Progenitor cell of endocrine pancreas (in vitro differentiated cells): ENCODE results near the gene ECM1. TPM values are rescaled to one million over a fixed set of nuclear protein-coding genes. Genes with fewer than 3 reads are reported as not detected.

ENCODE experiments used
- DNase-seq: peaks from one replicate; pipeline ENCODE4 v3.0.0; 2021; ENCODE audit warnings: low spot score; ENCODE audit not compliant: unreplicated experiment
- H3K27ac Mint-ChIP-seq: 2 replicates; pipeline ENCODE4 v1.8.0; 2021; ENCODE audit warnings: mild to moderate bottlenecking, moderate library complexity, mixed read lengths
- H3K27me3 Mint-ChIP-seq: 2 replicates; pipeline ENCODE4 v1.8.0; 2021; ENCODE audit warnings: mixed read lengths
- H3K36me3 Mint-ChIP-seq: 2 replicates; pipeline ENCODE4 v1.8.0; 2022; ENCODE audit warnings: mixed read lengths; ENCODE audit not compliant: insufficient read depth
- H3K4me1 Mint-ChIP-seq: 2 replicates; pipeline ENCODE4 v1.8.0; 2021; ENCODE audit warnings: low read depth, mixed read lengths
- H3K4me3 Mint-ChIP-seq: 2 replicates; pipeline ENCODE4 v1.8.0; 2021; ENCODE audit warnings: low read depth, mild to moderate bottlenecking, moderate library complexity, mixed read lengths
- H3K9me3 Mint-ChIP-seq: 2 replicates; pipeline ENCODE4 v1.8.0; 2021; ENCODE audit warnings: low read depth, mixed read lengths
- CTCF ChIP-seq: fragments of 200-600 bp; sonication (generic); IDR thresholded peaks from one replicate; pipeline ENCODE4 v1.5.0; 2021; ENCODE audit warnings: antibody characterized with exemption, mild to moderate bottlenecking; ENCODE audit not compliant: unreplicated experiment
- total RNA-seq: library from RNA; stranded (reverse); gene quantifications from 2 replicates; pipeline ENCODE4 v1.2.1, GENCODE V29; 2021

ECM1 gene
- total RNA-seq, 1 donor from 2014 or later: 1.9 TPM

GRCh38 chr1:150560011-150560438 is 52.1 kb downstream of the ECM1 start:
- peaks cover 1% of the 10 kb centered on the region for H3K36me3 Mint-ChIP-seq
- H3K4me3 Mint-ChIP-seq: peak overlapping the region; percentile 45
- peaks cover 51% of the 10 kb centered on the region for H3K4me1 Mint-ChIP-seq
- no peaks in the 10 kb centered on the region for H3K27me3 Mint-ChIP-seq
- no peak overlapping the region for H3K27ac Mint-ChIP-seq
- DNase-seq: peak; percentile 66
- no peaks in the 10 kb centered on the region for H3K9me3 Mint-ChIP-seq
- TF ChIP-seq CTCF: peak; percentile 86

- Mint-ChIP-seq H3K27ac (peak overlapping the region; percentile 100), H3K4me1 (peaks cover 51% of the 10 kb centered on the region), H3K9me3 (no peaks in the 10 kb centered on the region), H3K4me3 (peak overlapping the region; percentile 77), H3K27me3 (no peaks in the 10 kb centered on the region), H3K36me3 (peaks cover 1% of the 10 kb centered on the region)
- TF ChIP-seq CTCF: peak; percentile 76
- DNase-seq: peak; percentile 80
Measured at GRCh38 chr1:150560576-150561253, 52.8 kb downstream of the ECM1 start.

GRCh38 chr1:150561254-150561973 is 53.5 kb downstream of the ECM1 start:
- Mint-ChIP-seq H3K27me3 (no peaks in the 10 kb centered on the region), H3K9me3 (no peaks in the 10 kb centered on the region), H3K27ac (peak overlapping the region; percentile 100), H3K36me3 (peaks cover 1% of the 10 kb centered on the region), H3K4me1 (peaks cover 49% of the 10 kb centered on the region), H3K4me3 (peak overlapping the region; percentile 77)
- TF ChIP-seq CTCF: no peak
- peak; percentile 78 for DNase-seq

- Mint-ChIP-seq H3K36me3 (peaks cover 1% of the 10 kb centered on the region), H3K9me3 (no peaks in the 10 kb centered on the region), H3K4me1 (peaks cover 52% of the 10 kb centered on the region), H3K27ac (peak overlapping the region; percentile 100), H3K4me3 (peak overlapping the region; percentile 77), H3K27me3 (no peaks in the 10 kb centered on the region)
- DNase-seq: peak; percentile 73
- TF ChIP-seq CTCF: no peak
Measured at GRCh38 chr1:150561974-150562445, 54.1 kb downstream of the ECM1 start.

- no peak for TF ChIP-seq CTCF
- H3K4me3 Mint-ChIP-seq: peak overlapping the region; percentile 77
- H3K36me3 Mint-ChIP-seq: peaks cover 1% of the 10 kb centered on the region
- DNase-seq: no peak
- no peaks in the 10 kb centered on the region for H3K9me3 Mint-ChIP-seq
- H3K27ac Mint-ChIP-seq: peak overlapping the region; percentile 100
- H3K4me1 Mint-ChIP-seq: peaks cover 59% of the 10 kb centered on the region
- H3K27me3 Mint-ChIP-seq: no peaks in the 10 kb centered on the region
Measured at GRCh38 chr1:150562446-150563339, 54.8 kb downstream of the ECM1 start.
